Activated naive CD4-positive, alpha-beta T cell treated with anti-CD3 and anti-CD28 coated beads, Interleukin-2, amount 50 U/mL, for 72 hours (primary cell): ENCODE results near the gene DOLK. TPM values are rescaled to one million over a fixed set of nuclear protein-coding genes. Genes with fewer than 3 reads are reported as not detected.

ENCODE experiments used
- ATAC-seq, 2 donors: fragments of 150-1000 bp; cut with Tn5 transposase; 2 replicates each; pipeline ENCODE4 v1.10.0; 2021; ENCODE audit warnings: mild to moderate bottlenecking in 2 of 2, moderate library complexity in 2 of 2
- DNase-seq, 2 donors: peaks; one replicate each; pipeline ENCODE4 v3.0.0; 2021 to 2022; ENCODE audit warnings: low spot score in 2 of 2
- H3K27ac Mint-ChIP-seq, 2 donors: one replicate each; pipeline ENCODE4 v1.8.0; 2022; ENCODE audit warnings: mild to moderate bottlenecking in 2 of 2, mixed read lengths in 2 of 2
- H3K36me3 Mint-ChIP-seq, 2 donors: one replicate each; pipeline ENCODE4 v1.8.0; 2022; ENCODE audit warnings: mixed read lengths in 2 of 2
- H3K9me3 Mint-ChIP-seq, 2 donors: one replicate each; pipeline ENCODE4 v1.8.0; 2022; ENCODE audit warnings: mixed read lengths in 2 of 2
- total RNA-seq, 2 donors: library from RNA; stranded (reverse); gene quantifications; one replicate each; pipeline ENCODE4 v1.2.3, GENCODE V29; 2022

DOLK gene
- total RNA-seq, 2 donors from 2014 or later, result 5.1 to 5.6 TPM

DNA sequence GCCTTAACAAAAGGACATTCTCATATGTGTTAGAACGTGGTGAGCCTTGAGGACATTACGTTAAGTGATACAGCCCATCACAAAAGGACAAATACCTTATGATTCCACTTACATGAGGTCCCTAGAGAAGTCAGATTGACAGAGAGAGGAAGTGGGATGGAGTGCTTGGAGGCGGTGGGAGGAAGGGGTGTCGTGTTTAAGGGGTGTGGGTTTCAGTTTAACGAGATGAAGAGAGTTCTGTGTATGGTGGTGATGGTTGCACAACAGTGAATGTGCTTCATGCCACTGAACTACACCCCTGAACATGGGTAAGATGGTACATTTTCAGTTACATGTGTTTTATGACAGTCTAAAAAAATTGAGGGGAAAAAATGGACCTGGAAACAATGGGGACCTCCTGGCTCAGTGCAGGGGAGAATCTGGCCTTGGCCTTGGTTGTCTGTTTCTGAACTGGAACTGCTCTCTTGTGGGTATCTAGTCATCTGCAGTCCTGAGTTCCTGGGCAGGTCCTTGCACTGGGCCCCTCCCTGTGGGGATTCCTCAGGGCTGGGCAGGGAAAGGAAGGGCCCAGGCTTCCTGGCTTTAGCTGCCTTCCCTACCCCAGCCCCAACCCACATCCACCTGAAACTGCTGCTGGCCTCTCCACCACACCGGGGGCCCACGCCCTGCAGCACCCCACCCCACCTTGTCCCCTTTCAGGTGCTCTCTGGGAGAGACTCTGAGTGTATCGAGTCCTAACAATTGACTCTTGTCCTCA lies 47.7 kb downstream of the DOLK start:
- Mint-ChIP-seq H3K36me3 (no peaks in the 10 kb centered on the region), H3K9me3 (no peaks in the 10 kb centered on the region), H3K27ac (peak overlapping the region; percentile 80 to 83)
- ATAC-seq (peak; percentile 51 to 63), DNase-seq (no peak)

DNA sequence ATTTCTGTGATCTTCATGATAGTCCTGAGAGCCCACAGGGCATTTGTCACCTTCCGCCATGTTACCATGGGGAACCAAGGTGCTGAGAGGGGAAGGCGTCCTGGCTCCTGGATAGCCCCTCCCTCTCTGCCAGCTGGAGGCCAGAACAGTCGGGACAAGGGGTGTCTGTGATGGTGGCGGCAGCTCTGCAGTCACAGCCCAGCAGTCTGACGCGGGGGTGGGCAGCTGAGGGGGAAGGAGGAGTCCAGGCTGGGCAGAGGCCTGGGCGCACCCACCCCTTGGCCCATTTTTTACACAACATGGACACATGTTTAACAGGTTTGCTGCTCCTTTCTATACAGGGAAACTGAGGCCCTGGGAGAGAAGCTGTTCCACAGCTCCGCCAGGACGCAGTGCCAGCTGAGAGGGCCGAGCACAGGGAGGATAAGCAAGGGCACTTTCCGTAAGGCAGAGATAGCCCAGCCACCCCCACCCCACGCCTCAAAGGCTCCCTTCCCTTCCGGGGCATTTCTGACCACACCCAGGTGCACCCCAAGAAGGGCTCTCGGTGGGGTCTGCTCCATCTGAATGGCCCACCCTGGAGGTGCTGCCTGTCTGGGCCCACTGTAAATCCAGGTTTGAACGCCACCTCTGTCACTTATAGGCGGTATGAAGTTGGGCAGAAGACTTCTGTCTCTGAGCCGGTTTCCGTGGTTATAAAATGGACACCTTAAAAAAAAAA lies 48.4 kb downstream of the DOLK start:
- ATAC-seq, result no peak
- Mint-ChIP-seq H3K9me3 (no peaks in the 10 kb centered on the region), H3K27ac (peak overlapping the region; percentile 80 to 92), H3K36me3 (no peaks in the 10 kb centered on the region)
- DNase-seq, result no peak

DNA sequence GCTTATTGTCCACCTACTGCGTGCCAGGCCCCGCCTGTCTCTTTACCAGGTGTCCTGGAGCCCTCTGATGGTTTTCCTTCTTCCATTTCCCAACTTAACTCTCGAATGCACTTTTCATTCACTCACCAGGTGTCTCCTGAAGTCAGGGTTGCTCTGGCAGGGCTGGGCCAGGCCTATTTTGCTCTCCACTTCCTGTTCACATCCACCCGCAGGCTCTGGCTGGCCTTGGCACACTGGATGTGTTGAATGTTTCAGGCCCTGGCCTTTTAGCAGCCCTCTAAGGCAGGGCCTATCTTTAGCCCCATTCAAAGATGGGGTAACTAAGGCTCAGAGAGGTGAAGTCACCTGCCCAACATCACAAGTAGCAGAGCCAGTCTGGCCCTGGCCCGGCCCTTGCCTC lies 49.0 kb downstream of the DOLK start:
- H3K36me3 Mint-ChIP-seq, result no peaks in the 10 kb centered on the region
- peak overlapping the region; percentile 80 to 92 for H3K27ac Mint-ChIP-seq
- no peak for ATAC-seq
- H3K9me3 Mint-ChIP-seq, result no peaks in the 10 kb centered on the region
- no peak for DNase-seq

DNA sequence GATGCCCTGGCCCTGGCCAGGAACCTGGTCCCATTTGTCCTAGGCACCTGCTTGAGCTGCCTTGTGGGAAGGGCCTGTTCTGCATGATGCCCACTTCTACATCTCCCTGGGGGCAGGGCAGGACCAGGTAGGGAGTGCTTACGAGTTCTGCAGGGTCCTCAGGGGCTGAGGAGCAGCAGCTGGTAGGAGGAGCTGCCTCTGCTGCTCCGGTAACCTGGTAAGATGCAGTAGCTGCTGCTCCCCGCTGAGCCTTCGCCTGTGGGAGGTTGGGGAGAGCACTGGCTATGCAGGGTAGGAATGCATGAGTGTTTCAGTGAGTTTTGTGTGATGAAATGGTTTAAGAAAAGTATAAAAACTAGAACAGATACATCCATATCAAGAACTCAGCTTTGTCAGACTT lies 51.8 kb downstream of the DOLK start:
- no peaks in the 10 kb centered on the region for H3K9me3 Mint-ChIP-seq
- no peak for DNase-seq
- H3K36me3 Mint-ChIP-seq, result no peaks in the 10 kb centered on the region
- no peak for ATAC-seq
- no peak overlapping the region for H3K27ac Mint-ChIP-seq

Other genes starting within 250 kb of the DOLK start
- gene PKN3, start 245.1 kb downstream of the DOLK start, total RNA-seq, result 10 to 100 TPM; 10.7 to 14.0 TPM
- gene ZDHHC12, start 223.5 kb downstream of the DOLK start, total RNA-seq, result 10 to 100 TPM; 56.2 to 59.9 TPM
- gene ZER1, start 175.7 kb downstream of the DOLK start, total RNA-seq, result 10 to 100 TPM; 17.3 to 24.9 TPM
- gene TBC1D13, start 160.3 kb downstream of the DOLK start, total RNA-seq, result 10 to 100 TPM; 15.6 to 22.7 TPM
- 10 to 100 TPM in 1 of 2 donors, 1 to 10 TPM in 1; 8.2 to 16.0 TPM for gene ENDOG, start 129.1 kb downstream of the DOLK start, total RNA-seq
- gene SPOUT1, start 117.8 kb downstream of the DOLK start, total RNA-seq, result 10 to 100 TPM; 63.8 to 64.9 TPM
- gene KYAT1, start 65.7 kb downstream of the DOLK start, total RNA-seq, result 10 to 100 TPM; 19.9 to 49.0 TPM
- 10 to 100 TPM; 16.3 to 20.9 TPM for gene LRRC8A, start 65.5 kb downstream of the DOLK start, total RNA-seq
- under 1 TPM; 0.54 to 0.64 TPM for gene PHYHD1, start 26.6 kb downstream of the DOLK start, total RNA-seq
- 100 to 1,000 TPM; 110 to 123 TPM for gene NUP188, start 96 bp upstream of the DOLK start, total RNA-seq
- 10 to 100 TPM; 44.1 to 59.9 TPM for gene SH3GLB2, start 80.7 kb upstream of the DOLK start, total RNA-seq
- 10 to 100 TPM; 30.4 to 79.3 TPM for gene MIGA2, start 89.0 kb upstream of the DOLK start, total RNA-seq
- gene DOLPP1, start 133.5 kb upstream of the DOLK start, total RNA-seq, result 10 to 100 TPM; 11.6 to 36.1 TPM
- gene CRAT, start 163.2 kb upstream of the DOLK start, total RNA-seq, result 10 to 100 TPM; 14.7 to 35.6 TPM
- gene PTPA, start 163.8 kb upstream of the DOLK start, total RNA-seq, result 100 to 1,000 TPM in 1 of 2 donors, 10 to 100 TPM in 1; 93.1 to 109 TPM
- gene IER5L, start 230.7 kb upstream of the DOLK start, total RNA-seq, result 1 to 10 TPM; 3.6 to 5.7 TPM